Measurements from ENCODE around the gene DYNLL1. TPM values are rescaled to one million over a fixed set of nuclear protein-coding genes. Genes with fewer than 3 reads are reported as not detected.

The DYNLL1 gene
- polyA plus RNA-seq, 2 of the 4 experiments (the other 2 are of a cell fraction) = 735 to 744 TPM

DNA sequence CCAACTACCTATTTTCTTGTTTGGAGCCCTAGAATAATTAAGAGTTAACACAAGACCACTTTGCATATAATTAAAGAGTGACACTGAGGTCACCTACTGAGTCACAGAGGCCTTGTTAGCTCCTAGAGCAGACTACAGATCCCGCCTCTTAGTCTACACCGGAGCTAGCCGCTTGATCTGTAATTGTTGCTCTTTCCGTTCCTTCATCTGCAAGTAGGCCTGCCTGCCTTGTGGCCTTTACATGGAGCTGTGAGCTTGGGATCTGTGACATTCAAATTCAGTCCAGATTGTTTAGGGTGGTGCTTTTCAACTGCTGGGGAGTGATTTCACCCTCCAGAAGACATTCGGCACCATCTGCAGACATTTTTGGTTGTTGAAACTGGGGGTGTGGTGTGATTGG is 5.6 kb upstream of the DYNLL1 start:
- ATAC-seq = no peak
- no peak for DNase-seq (ENCODE audit: low read depth in 1 of 2, low spot score in 1 of 2)
- CTCF ChIA-PET = interaction anchor here (0.5 to 2.6 kb wide), 3 partner anchors 15 to 458 kb away, joined by 3 to 9 read pairs (median 7); partner anchors contain the start of gene SRSF9
- Histone ChIP-seq H3K4me2 (no peak overlapping the region), H3K27ac (no peak overlapping the region), H3K4me1 (peaks cover 7% of the 10 kb centered on the region; the same call in 2 of the 3 replicates), H3K4me3 (no peak overlapping the region), H3K9me3 (no peaks in the 10 kb centered on the region)
- WGBS (ENCODE audit: missing lambda C conversion rate) = 98% methylated on average over 5 of the region's 5 CpGs
- TF ChIP-seq, protein P1, sequence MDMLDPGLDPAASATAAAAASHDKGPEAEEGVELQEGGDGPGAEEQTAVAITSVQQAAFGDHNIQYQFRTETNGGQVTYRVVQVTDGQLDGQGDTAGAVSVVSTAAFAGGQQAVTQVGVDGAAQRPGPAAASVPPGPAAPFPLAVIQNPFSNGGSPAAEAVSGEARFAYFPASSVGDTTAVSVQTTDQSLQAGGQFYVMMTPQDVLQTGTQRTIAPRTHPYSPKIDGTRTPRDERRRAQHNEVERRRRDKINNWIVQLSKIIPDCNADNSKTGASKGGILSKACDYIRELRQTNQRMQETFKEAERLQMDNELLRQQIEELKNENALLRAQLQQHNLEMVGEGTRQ (IDR thresholded peaks at IDR 0.05) = no peak
- FAIRE-seq = no peak
- POLR2A ChIA-PET = no interaction called here

DNA sequence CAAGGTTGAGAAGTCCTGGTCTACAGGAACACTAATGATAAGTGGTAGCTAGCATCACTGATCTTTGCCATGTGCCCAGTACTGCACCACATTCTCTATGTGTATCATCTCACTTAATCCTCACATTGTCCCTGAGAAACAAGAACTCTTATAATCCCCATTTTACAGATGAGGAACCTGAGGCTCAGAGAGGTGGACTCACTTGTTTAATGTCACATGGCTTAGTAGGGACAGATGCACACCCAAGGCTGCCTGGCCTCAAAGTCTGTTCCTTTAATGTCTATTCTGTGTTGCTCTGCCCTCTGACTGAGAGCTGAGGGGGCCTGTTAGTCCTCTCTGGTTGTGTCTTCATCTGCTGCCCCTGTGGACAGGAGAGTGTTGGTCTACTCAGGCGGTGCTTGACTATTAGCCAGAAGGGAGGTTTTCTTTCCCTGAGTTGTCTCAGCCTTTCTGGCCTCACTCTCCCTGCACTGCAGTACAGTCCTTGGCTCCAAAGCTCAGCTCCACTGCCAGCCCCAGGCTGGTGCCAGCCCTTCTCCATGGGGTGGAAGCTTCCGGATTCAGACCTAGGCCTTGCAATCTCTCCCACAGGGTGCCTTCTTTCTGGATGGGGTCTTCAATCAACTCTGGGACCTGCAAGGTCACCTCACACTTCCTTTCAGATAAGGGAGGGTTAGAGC is 4.9 kb upstream of the DYNLL1 start:
- TF ChIP-seq CBX8 (IDR thresholded peaks at IDR 0.05) (no peak), CHD2 (IDR thresholded peaks at IDR 0.05; ENCODE audit: low read length, partially characterized antibody) (no peak), CHD4 (IDR thresholded peaks at IDR 0.05; ENCODE audit: borderline replicate concordance) (no peak), CBX2 (IDR thresholded peaks at IDR 0.05; ENCODE audit: borderline replicate concordance, low read depth) (no peak), EP300 (IDR thresholded peaks at IDR 0.05) (no peak), RFX5 (IDR thresholded peaks at IDR 0.05) (no peak), ZSCAN20 (CRISPR knock-in tag; IDR thresholded peaks at IDR 0.05) (no peak), KDM5A (IDR thresholded peaks at IDR 0.05) (no peak), HOXA7 (CRISPR knock-in tag; IDR thresholded peaks at IDR 0.05) (no peak), FOXS1 (CRISPR knock-in tag; IDR thresholded peaks at IDR 0.05) (no peak), POLR2A (IDR thresholded peaks at IDR 0.05; ENCODE audit: low read length) (no peak), EHF (CRISPR knock-in tag; IDR thresholded peaks at IDR 0.05) (no peak), SREBF2 (IDR thresholded peaks at IDR 0.05) (no peak), PHF8 (IDR thresholded peaks at IDR 0.05; ENCODE audit: borderline replicate concordance, low read depth) (no peak), ZC3H11A (IDR thresholded peaks at IDR 0.05) (no peak), MYC (IDR thresholded peaks at IDR 0.05; ENCODE audit: borderline replicate concordance, low read length) (no peak)
- TF ChIP-seq, protein P2, sequence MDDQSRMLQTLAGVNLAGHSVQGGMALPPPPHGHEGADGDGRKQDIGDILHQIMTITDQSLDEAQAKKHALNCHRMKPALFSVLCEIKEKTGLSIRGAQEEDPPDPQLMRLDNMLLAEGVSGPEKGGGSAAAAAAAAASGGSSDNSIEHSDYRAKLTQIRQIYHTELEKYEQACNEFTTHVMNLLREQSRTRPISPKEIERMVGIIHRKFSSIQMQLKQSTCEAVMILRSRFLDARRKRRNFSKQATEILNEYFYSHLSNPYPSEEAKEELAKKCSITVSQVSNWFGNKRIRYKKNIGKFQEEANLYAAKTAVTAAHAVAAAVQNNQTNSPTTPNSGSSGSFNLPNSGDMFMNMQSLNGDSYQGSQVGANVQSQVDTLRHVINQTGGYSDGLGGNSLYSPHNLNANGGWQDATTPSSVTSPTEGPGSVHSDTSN (IDR thresholded peaks at IDR 0.05) = no peak
- TF ChIP-seq, protein P3, sequence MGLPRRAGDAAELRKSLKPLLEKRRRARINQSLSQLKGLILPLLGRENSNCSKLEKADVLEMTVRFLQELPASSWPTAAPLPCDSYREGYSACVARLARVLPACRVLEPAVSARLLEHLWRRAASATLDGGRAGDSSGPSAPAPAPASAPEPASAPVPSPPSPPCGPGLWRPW (IDR thresholded peaks at IDR 0.05) = no peak
- no peak for DNase-seq (ENCODE audit: low read depth in 1 of 2, low spot score in 1 of 2)
- no peak overlapping the region for H3K4me3 ChIP-seq
- ChIA-PET POLR2A (no interaction called here), CTCF (interaction anchor here (0.5 to 2.6 kb wide), 7 partner anchors 16 to 458 kb away, joined by 3 to 9 read pairs (median 3); partner anchors contain the start of genes SIRT4 and SRSF9)
- no peak for ATAC-seq
- 100% methylated on average over 2 of the region's 2 CpGs for WGBS (ENCODE audit: missing lambda C conversion rate)
- H3K27ac ChIP-seq = no peak overlapping the region
- H3K4me1 ChIP-seq = peaks cover 7% of the 10 kb centered on the region; the same call in 2 of the 3 replicates
- FAIRE-seq = no peak
- no peak overlapping the region for H3K4me2 ChIP-seq
- no peaks in the 10 kb centered on the region for H3K9me3 ChIP-seq

DNA sequence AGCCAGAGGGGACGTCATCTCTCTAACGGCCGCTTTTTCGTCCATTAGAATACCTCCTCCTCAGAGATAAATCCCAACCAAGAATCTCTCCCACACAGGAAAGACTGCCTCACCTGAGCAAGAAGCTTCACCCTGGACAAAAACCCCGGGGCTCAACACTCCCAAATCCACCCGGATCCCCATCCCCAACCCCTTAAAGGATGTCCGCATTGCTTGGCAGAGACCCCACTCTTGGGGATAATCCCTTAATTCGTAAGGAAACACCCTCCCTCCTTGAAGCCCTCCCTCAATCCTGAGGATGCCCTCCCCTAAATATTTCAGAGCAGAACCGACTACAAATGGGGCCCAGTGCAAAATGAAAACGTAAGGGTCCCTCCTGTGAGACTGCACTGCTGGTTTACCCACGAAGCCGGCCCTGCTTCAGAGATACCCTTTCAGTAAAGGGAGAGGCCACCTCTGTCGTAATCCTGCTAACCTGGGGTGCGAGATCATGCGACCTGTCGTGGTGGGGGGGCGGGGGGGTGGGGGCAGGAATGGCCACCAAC is 655 bp upstream of the DYNLL1 start:
- CTCF ChIA-PET = interaction anchor here (1.3 to 3.4 kb wide), 6 partner anchors 10 to 29 kb away, joined by 4 to 12 read pairs (median 4); partner anchors contain the start of gene SRSF9
- Histone ChIP-seq H3K27ac (peak overlapping the region; percentile 96 to 98), H3K4me3 (peak overlapping the region; percentile 100), H3K4me2 (peak overlapping the region; percentile 87), H3K9me3 (no peaks in the 10 kb centered on the region), H3K4me1 (peaks cover 20% of the 10 kb centered on the region)
- FAIRE-seq = no peak
- DNase-seq (ENCODE audit: low read depth in 1 of 2, low spot score in 1 of 2) = peak in 1 of 2 experiments; percentile 18
- TF ChIP-seq, protein P4, sequence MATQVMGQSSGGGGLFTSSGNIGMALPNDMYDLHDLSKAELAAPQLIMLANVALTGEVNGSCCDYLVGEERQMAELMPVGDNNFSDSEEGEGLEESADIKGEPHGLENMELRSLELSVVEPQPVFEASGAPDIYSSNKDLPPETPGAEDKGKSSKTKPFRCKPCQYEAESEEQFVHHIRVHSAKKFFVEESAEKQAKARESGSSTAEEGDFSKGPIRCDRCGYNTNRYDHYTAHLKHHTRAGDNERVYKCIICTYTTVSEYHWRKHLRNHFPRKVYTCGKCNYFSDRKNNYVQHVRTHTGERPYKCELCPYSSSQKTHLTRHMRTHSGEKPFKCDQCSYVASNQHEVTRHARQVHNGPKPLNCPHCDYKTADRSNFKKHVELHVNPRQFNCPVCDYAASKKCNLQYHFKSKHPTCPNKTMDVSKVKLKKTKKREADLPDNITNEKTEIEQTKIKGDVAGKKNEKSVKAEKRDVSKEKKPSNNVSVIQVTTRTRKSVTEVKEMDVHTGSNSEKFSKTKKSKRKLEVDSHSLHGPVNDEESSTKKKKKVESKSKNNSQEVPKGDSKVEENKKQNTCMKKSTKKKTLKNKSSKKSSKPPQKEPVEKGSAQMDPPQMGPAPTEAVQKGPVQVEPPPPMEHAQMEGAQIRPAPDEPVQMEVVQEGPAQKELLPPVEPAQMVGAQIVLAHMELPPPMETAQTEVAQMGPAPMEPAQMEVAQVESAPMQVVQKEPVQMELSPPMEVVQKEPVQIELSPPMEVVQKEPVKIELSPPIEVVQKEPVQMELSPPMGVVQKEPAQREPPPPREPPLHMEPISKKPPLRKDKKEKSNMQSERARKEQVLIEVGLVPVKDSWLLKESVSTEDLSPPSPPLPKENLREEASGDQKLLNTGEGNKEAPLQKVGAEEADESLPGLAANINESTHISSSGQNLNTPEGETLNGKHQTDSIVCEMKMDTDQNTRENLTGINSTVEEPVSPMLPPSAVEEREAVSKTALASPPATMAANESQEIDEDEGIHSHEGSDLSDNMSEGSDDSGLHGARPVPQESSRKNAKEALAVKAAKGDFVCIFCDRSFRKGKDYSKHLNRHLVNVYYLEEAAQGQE (IDR thresholded peaks at IDR 0.05) = no peak
- peak; percentile 7; the same call in 1 of the 2 replicates for TF ChIP-seq PHF8 (IDR thresholded peaks at IDR 0.05; ENCODE audit: borderline replicate concordance, low read depth)
- peak in 1 of 2 experiments; percentile 28; a peak in 2 of 4 replicates for TF ChIP-seq CEBPB (IDR thresholded peaks at IDR 0.05)
- no peak for TF ChIP-seq RFX5 (IDR thresholded peaks at IDR 0.05)
- no peak for TF ChIP-seq HEYL (CRISPR knock-in tag; IDR thresholded peaks at IDR 0.05)
- TF ChIP-seq CBX8 (IDR thresholded peaks at IDR 0.05) = no peak
- peak in 1 of 2 experiments; percentile 12 for ATAC-seq
- WGBS (ENCODE audit: missing lambda C conversion rate) = 16% methylated on average over 12 of the region's 17 CpGs
- POLR2A ChIA-PET = interaction anchor here (1.7 to 2.4 kb wide), 2 partner anchors 10 to 34 kb away, joined by 6 to 16 read pairs; partner anchors contain the start of gene COQ5

Measured in A549 (cell line).